Heart left ventricle (tissue), 13 donors: ENCODE data around the gene UNC50.

Source experiments
- CTCF ChIP-seq, 12 donors: fragments of 200-600 bp; sonication (generic) in 4 of 12; IDR thresholded peaks; one replicate each; pipeline versions ENCODE4 v1.5.0 to v1.8.0; 2018 to 2022; ENCODE audit warnings: antibody characterized with exemption in 12 of 12, mild to moderate bottlenecking in 5 of 12
- POLR2A ChIP-seq, 2 donors: fragments of 450-650 bp; IDR thresholded peaks; one replicate each; pipeline ENCODE4 v1.6.1; 2017; ENCODE audit warnings: antibody characterized with exemption in 2 of 2, mild to moderate bottlenecking in 2 of 2, moderate library complexity in 2 of 2
- donor health status: ischemic (EF 13 %, LVEDD 7.1; RV severe dilation, severe dysfunction).
- donor health status: DM: no; HTN: yes; CAD: no.
- donor health status: DM: no; HTN: no; CAD: no.
- donor health status: ischemic (EF 25% LVEDD 6.9; RV normal size, moderate dysfunction).
- donor health status: ischemic (EF 25% LVEDD 5.7; RV mildly dilated, moderate dysfunction).
- donor health status: ischemic (EF 35%, LVEDD 5.7; RV mildly dilated, moderate dysfunction).
- donor health status: nonischemic (EF 11% LVEDD 7.7; RV severe dilation, severe dysfunction).
- donor health status: DM: yes; HTN: yes; CAD: no.
- donor health status: PGD.
- donor health status: ischemic (EF 29% LVEDD 5.4; RV normal size, mild dysfunction).
- donor health status: nonischemic (EF 23%, LVEDD 6.1; RV moderate dilation, normal function).

DNA sequence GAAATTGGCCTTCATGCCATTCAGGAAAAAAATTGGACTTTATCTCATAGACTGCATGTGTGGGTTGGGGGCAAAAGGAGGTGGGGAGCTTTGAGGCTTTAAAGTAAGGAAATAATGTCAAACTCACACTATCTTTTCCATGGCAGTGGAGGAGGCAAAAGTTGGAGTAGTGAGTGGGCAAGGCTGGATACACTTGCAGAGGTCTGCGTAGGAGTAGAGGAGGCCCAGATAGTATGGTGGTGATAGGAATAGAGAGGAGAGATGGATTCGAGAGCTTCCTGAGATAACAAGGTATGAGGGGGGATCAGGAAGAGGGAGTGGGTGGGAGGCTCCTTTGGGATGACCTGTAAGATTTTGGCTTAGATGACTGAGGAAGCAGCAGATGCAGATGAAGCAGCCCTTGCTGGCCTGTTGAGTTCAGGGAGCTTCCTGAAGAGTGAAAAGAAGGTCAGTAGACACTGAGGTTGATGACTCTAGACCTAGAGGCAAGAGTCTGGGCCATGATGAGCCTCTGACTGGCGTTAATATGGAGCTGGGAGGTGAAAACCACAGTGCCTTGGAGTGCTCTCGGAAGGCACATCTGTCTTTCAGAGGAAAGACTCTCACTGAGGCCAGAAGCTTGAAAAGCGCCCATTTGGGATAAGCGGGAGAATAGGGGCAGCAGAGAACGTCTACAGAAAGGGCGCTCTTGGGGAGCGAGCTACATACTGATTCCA is 5.8 kb downstream of the UNC50 start:
- TF ChIP-seq CTCF (IDR thresholded peaks at IDR 0.05) (no peak), POLR2A (IDR thresholded peaks at IDR 0.05) (no peak)
